IMR-90 (cell line): ENCODE results near the gene RGMA. TPM values are rescaled to one million over a fixed set of nuclear protein-coding genes. Genes with fewer than 3 reads are reported as not detected.

Source experiments
- ATAC-seq: fragments of 200-7000 bp; cut with Tn5 transposase; 2 replicates; pipeline ENCODE4 v1.9.1; 2020; ENCODE audit warnings: low read depth, mild to moderate bottlenecking, moderate library complexity
- BruUV-seq: library from RNA; stranded (reverse); fragments of 400-500 nt; replicated peaks from 2 replicates; lab custom pipeline; 2021; lab: Mats Ljungman, UMichigan
- CTCF ChIA-PET: fragments of 300-600 bp; formaldehyde crosslinking; extraction: SDS; loops from one replicate; lab custom pipeline; 2021; ENCODE audit warnings: antibody characterized with exemption; lab: Yijun Ruan, JAX
- POLR2A ChIA-PET: fragments of 300-600 bp; sonication (Branson Sonifier 250); formaldehyde crosslinking; loops from one replicate; lab custom pipeline; 2022; ENCODE audit warnings: antibody characterized with exemption; ENCODE audit not compliant: unreplicated experiment; lab: Charles Lee
- DNase-seq: peaks from one replicate; pipeline ENCODE4 v3.0.0; 2013
- H2AFZ ChIP-seq: replicated peaks from 2 replicates; pipeline ENCODE3; 2013; ENCODE audit warnings: low read length, mild to moderate bottlenecking; ENCODE audit not compliant: poor library complexity
- H2AK5ac ChIP-seq: 2 replicates; pipeline ENCODE4 v1.6.1; 2013; ENCODE audit warnings: low read depth, low read length, inconsistent platforms
- H2AK9ac ChIP-seq: replicated peaks from 2 replicates; pipeline ENCODE3; 2013; ENCODE audit warnings: mild to moderate bottlenecking, low read depth, low read length, moderate library complexity; ENCODE audit not compliant: poor library complexity
- H2BK120ac ChIP-seq: 2 replicates; pipeline ENCODE4 v1.6.1; 2013; ENCODE audit warnings: low read depth, low read length, inconsistent platforms
- H2BK15ac ChIP-seq: 3 replicates; pipeline ENCODE4 v1.6.1; 2013; ENCODE audit warnings: low read depth, low read length, inconsistent platforms
- H2BK20ac ChIP-seq: 2 replicates; pipeline ENCODE4 v1.6.1; 2013; ENCODE audit warnings: low read depth, mild to moderate bottlenecking, inconsistent platforms, low read length, moderate library complexity
- H2BK5ac ChIP-seq: 2 replicates; pipeline ENCODE4 v1.6.1; 2013; ENCODE audit warnings: mild to moderate bottlenecking, low read depth, low read length, inconsistent platforms; ENCODE audit not compliant: poor library complexity, severe bottlenecking
- H3K14ac ChIP-seq: replicated peaks from 2 replicates; pipeline ENCODE4 v1.6.1; 2013; ENCODE audit warnings: low read depth, low read length, inconsistent platforms
- H3K18ac ChIP-seq: 2 replicates; pipeline ENCODE4 v1.6.1; 2013; ENCODE audit warnings: low read depth, low read length, control low read depth
- H3K23ac ChIP-seq: 2 replicates; pipeline ENCODE4 v1.6.1; 2013; ENCODE audit warnings: low read depth, low read length, inconsistent platforms
- H3K27ac ChIP-seq: 2 replicates; pipeline ENCODE4 v1.5.1; 2013; ENCODE audit warnings: mild to moderate bottlenecking, control low read depth, low read length; ENCODE audit not compliant: insufficient read depth
- H3K27me3 ChIP-seq: 2 replicates; pipeline ENCODE4 v1.6.1; 2013; ENCODE audit warnings: low read length; ENCODE audit not compliant: control insufficient read depth, insufficient read depth
- H3K36me3 ChIP-seq: 2 replicates; pipeline ENCODE4 v1.6.1; 2013; ENCODE audit warnings: low read length, mixed read lengths; ENCODE audit not compliant: control insufficient read depth, insufficient read depth
- H3K4ac ChIP-seq: 2 replicates; pipeline ENCODE4 v1.6.1; 2013; ENCODE audit warnings: low read depth, low read length, inconsistent platforms
- H3K4me1 ChIP-seq: 2 replicates; pipeline ENCODE4 v1.6.1; 2013; ENCODE audit warnings: low read length, mixed read lengths; ENCODE audit not compliant: control insufficient read depth, insufficient read depth
- H3K4me2 ChIP-seq: 2 replicates; pipeline ENCODE4 v1.6.1; 2013; ENCODE audit warnings: low read depth, mild to moderate bottlenecking, control low read depth, low read length, moderate library complexity
- H3K4me3 ChIP-seq: 2 replicates; pipeline ENCODE4 v1.5.1; 2013; ENCODE audit warnings: low read depth, mild to moderate bottlenecking, control low read depth, low read length, moderate library complexity; ENCODE audit not compliant: insufficient read depth
- H3K56ac ChIP-seq: 2 replicates; pipeline ENCODE4 v1.6.1; 2013; ENCODE audit warnings: low read length, inconsistent platforms; ENCODE audit not compliant: insufficient read depth; ENCODE audit errors: extremely low read depth
- H3K79me1 ChIP-seq, 2 experiments: 2 replicates each; pipeline ENCODE4 v1.6.1; 2013; ENCODE audit warnings: low read length in 2 of 2, inconsistent platforms in 1 of 2, low read depth in 1 of 2
- H3K9ac ChIP-seq: 2 replicates; pipeline ENCODE4 v1.6.1; 2013; ENCODE audit warnings: low read depth, low read length, control low read depth
- H3K9me1 ChIP-seq: 2 replicates; pipeline ENCODE4 v1.6.1; 2013; ENCODE audit warnings: low read length, inconsistent platforms; ENCODE audit not compliant: insufficient read depth
- H3K9me3 ChIP-seq: 2 replicates; pipeline ENCODE4 v1.6.1; 2013; ENCODE audit warnings: low read length; ENCODE audit not compliant: control insufficient read depth, insufficient read depth
- H4K20me1 ChIP-seq: 2 replicates; pipeline ENCODE4 v1.6.1; 2013; ENCODE audit warnings: low read length, inconsistent platforms; ENCODE audit not compliant: insufficient read depth
- H4K5ac ChIP-seq: 2 replicates; pipeline ENCODE4 v1.6.1; 2013; ENCODE audit warnings: mild to moderate bottlenecking, low read depth, low read length, control low read depth
- H4K8ac ChIP-seq, 2 experiments: 2 replicates each; pipeline ENCODE4 v1.6.1; 2013; ENCODE audit warnings: low read depth in 2 of 2, low read length in 2 of 2, control low read depth in 1 of 2, inconsistent platforms in 1 of 2
- H4K91ac ChIP-seq: 2 replicates; pipeline ENCODE4 v1.6.1; 2013; ENCODE audit warnings: low read depth, low read length, inconsistent platforms; ENCODE audit not compliant: insufficient read depth
- BHLHE40 ChIP-seq: fragments of 150-350 bp; IDR thresholded peaks from 2 replicates; pipeline ENCODE4 v1.6.1; 2016; ENCODE audit warnings: mild to moderate bottlenecking, low read depth, low read length
- CEBPB ChIP-seq: IDR thresholded peaks from 2 replicates; pipeline ENCODE4 v1.6.1; 2012; ENCODE audit warnings: low read depth, low read length, improper control_type of control experiment
- CHD1 ChIP-seq: IDR thresholded peaks from 2 replicates; pipeline ENCODE4 v1.6.1; 2012; ENCODE audit warnings: low read depth, low read length, improper control_type of control experiment
- CTCF ChIP-seq: conservative IDR thresholded peaks from 2 replicates; pipeline ENCODE4 v1.5.1; 2012; ENCODE audit warnings: mild to moderate bottlenecking, low read depth, low read length, improper control_type of control experiment
- ELK1 ChIP-seq: fragments of 150-350 bp; IDR thresholded peaks from 2 replicates; pipeline ENCODE4 v1.6.1; 2016; ENCODE audit warnings: low read depth, mild to moderate bottlenecking, low read length, moderate library complexity, borderline replicate concordance
- FOS ChIP-seq: fragments of 150-350 bp; IDR thresholded peaks from 2 replicates; pipeline ENCODE4 v1.6.1; 2016; ENCODE audit warnings: low read depth, low read length
- MAFK ChIP-seq: IDR thresholded peaks from 2 replicates; pipeline ENCODE4 v1.6.1; 2012; ENCODE audit warnings: low read depth, low read length, improper control_type of control experiment
- MAZ ChIP-seq: IDR thresholded peaks from 2 replicates; pipeline ENCODE4 v1.6.1; 2012; ENCODE audit warnings: low read depth, mild to moderate bottlenecking, low read length, improper control_type of control experiment, moderate library complexity, borderline replicate concordance
- NFE2L2 ChIP-seq: fragments of 150-350 bp; IDR thresholded peaks from 2 replicates; pipeline ENCODE4 v1.6.1; 2016; ENCODE audit warnings: low read depth, mild to moderate bottlenecking, low read length
- POLR2A ChIP-seq: IDR thresholded peaks from 2 replicates; pipeline ENCODE4 v1.6.1; 2012; ENCODE audit warnings: mild to moderate bottlenecking, low read depth, low read length
- RAD21 ChIP-seq: IDR thresholded peaks from 2 replicates; pipeline ENCODE4 v1.6.1; 2012; ENCODE audit warnings: low read length, improper control_type of control experiment
- RCOR1 ChIP-seq: IDR thresholded peaks from 2 replicates; pipeline ENCODE4 v1.6.1; 2012; ENCODE audit warnings: mild to moderate bottlenecking, low read length, improper control_type of control experiment; ENCODE audit not compliant: insufficient replicate concordance
- RFX5 ChIP-seq: IDR thresholded peaks from 2 replicates; pipeline ENCODE4 v1.8.0; 2012; ENCODE audit warnings: low read depth, mild to moderate bottlenecking, low read length, moderate library complexity
- SMC3 ChIP-seq: fragments of 150-350 bp; IDR thresholded peaks from 2 replicates; pipeline ENCODE4 v1.6.1; 2016; ENCODE audit warnings: low read depth, mild to moderate bottlenecking, antibody characterized with exemption, low read length, moderate library complexity
- USF2 ChIP-seq: fragments of 150-350 bp; IDR thresholded peaks from 2 replicates; pipeline ENCODE4 v1.6.1; 2017; ENCODE audit warnings: mild to moderate bottlenecking, antibody characterized with exemption, low read length, low read depth
- WGBS, 2 experiments: methylation state at CpG; one replicate each; pipeline versions ENCODE4 v1.1.5 to v1.1.7; 2013; ENCODE audit warnings: missing lambda C conversion rate in 2 of 2; ENCODE audit not compliant: insufficient read length in 1 of 2; ENCODE audit errors: extremely low coverage in 2 of 2; 5-methylcytosine and 5-hydroxymethylcytosine counted together
- dilution Hi-C: fragments of 300-500 bp; cut with HindIII; formaldehyde crosslinking; loops from one replicate; pipeline ENCODE4 v1.14.3; 2018; ENCODE audit warnings: low sequenced_read_pairs; ENCODE audit not compliant: unreplicated experiment
- in situ Hi-C: fragments of 300-500 bp; cut with MboI; formaldehyde crosslinking; loops from 3 replicates; pipeline ENCODE4 v1.14.3; 2019; ENCODE audit warnings: low sequenced_read_pairs, inconsistent platforms, mixed read lengths
- intact Hi-C: fragments of 100-400 bp; cut with micrococcal nuclease; formaldehyde crosslinking; loops from 2 replicates; pipeline ENCODE4 v1.10.0; 2022
- polyA plus RNA-seq, 3 experiments: library from polyadenylated mRNA; depleted of rRNA; stranded (reverse); fragments of >200 nt; gene quantifications; 2 replicates each; pipeline ENCODE4 v1.2.3, GENCODE V29; 2012; ENCODE audit warnings: low replicate concordance in 1 of 3
- total RNA-seq: library from RNA; depleted of rRNA; stranded (reverse); fragments of >200 nt; gene quantifications from 2 replicates; pipeline ENCODE4 v1.2.3, GENCODE V29; 2012

Gene RGMA
- total and polyA plus RNA-seq, 2 of the 4 experiments (the other 2 are of a cell fraction): 0.18 to 0.26 TPM

GRCh38 chr15:93047621-93048425 lies 41.2 kb downstream of the RGMA start:
- H3K56ac ChIP-seq: no peak overlapping the region
- no peak overlapping the region for H3K18ac ChIP-seq
- no peak overlapping the region for H3K4me2 ChIP-seq
- H2AFZ ChIP-seq: no peak overlapping the region
- H2AK9ac ChIP-seq: no peak overlapping the region
- no peak overlapping the region for H3K4me3 ChIP-seq
- H4K8ac ChIP-seq: no peak overlapping the region
- no peak overlapping the region for H3K14ac ChIP-seq
- no peak overlapping the region for H2AK5ac ChIP-seq
- intact Hi-C loops: no loop called here
- no peak overlapping the region for H3K4ac ChIP-seq
- H3K36me3 ChIP-seq: no peaks in the 10 kb centered on the region
- no peak overlapping the region for H2BK20ac ChIP-seq
- no peak overlapping the region for H2BK5ac ChIP-seq
- ChIA-PET POLR2A (no interaction called here), CTCF (no interaction called here)
- H2BK15ac ChIP-seq: no peak overlapping the region
- H3K9ac ChIP-seq: no peak overlapping the region
- dilution Hi-C loops: no loop called here
- H4K91ac ChIP-seq: no peak overlapping the region
- no peak overlapping the region for H3K23ac ChIP-seq
- H3K27me3 ChIP-seq: peaks cover 4% of the 10 kb centered on the region; the same call in 1 of the 2 replicates
- ATAC-seq (no peak), DNase-seq (no peak)
- H3K79me1 ChIP-seq: no peaks in the 10 kb centered on the region
- H2BK120ac ChIP-seq: no peak overlapping the region
- no TSS peak for BruUV-seq
- no peaks in the 10 kb centered on the region for H3K9me1 ChIP-seq
- H4K5ac ChIP-seq: no peak overlapping the region
- no peaks in the 10 kb centered on the region for H4K20me1 ChIP-seq
- peaks cover 3% of the 10 kb centered on the region; the same call in 1 of the 2 replicates for H3K9me3 ChIP-seq
- in situ Hi-C loops: no loop called here
- no peak overlapping the region for H3K27ac ChIP-seq
- no peaks in the 10 kb centered on the region for H3K4me1 ChIP-seq
- WGBS, 2 experiments: 85% methylated on average over 17 of the region's 18 CpGs; no CpG with 5 or more reads in 1 of the 2 experiments
- TF ChIP-seq CHD1 (no peak), MAZ (no peak), USF2 (no peak), ELK1 (no peak), RFX5 (no peak), CTCF (no peak), BHLHE40 (no peak), SMC3 (no peak), RAD21 (no peak), POLR2A (no peak), RCOR1 (no peak), MAFK (no peak), FOS (no peak), CEBPB (no peak), NFE2L2 (no peak)
